GM11168 (cell line): ENCODE data around the gene SETD6.

ENCODE experiments used
- in situ Hi-C: fragments of 300-500 bp; cut with MboI; formaldehyde crosslinking; loops from one replicate; pipeline ENCODE4 v1.12.0; 2022; ENCODE audit warnings: low sequenced_read_pairs; ENCODE audit not compliant: unreplicated experiment

Gene SETD6

GRCh38 chr16:58492735-58493134, 22.6 kb upstream of the SETD6 start:
- in situ Hi-C loops = loop anchor here (5.0 kb wide), 1 partner anchor 160 kb away; no protein-coding TSS in a partner anchor

DNA sequence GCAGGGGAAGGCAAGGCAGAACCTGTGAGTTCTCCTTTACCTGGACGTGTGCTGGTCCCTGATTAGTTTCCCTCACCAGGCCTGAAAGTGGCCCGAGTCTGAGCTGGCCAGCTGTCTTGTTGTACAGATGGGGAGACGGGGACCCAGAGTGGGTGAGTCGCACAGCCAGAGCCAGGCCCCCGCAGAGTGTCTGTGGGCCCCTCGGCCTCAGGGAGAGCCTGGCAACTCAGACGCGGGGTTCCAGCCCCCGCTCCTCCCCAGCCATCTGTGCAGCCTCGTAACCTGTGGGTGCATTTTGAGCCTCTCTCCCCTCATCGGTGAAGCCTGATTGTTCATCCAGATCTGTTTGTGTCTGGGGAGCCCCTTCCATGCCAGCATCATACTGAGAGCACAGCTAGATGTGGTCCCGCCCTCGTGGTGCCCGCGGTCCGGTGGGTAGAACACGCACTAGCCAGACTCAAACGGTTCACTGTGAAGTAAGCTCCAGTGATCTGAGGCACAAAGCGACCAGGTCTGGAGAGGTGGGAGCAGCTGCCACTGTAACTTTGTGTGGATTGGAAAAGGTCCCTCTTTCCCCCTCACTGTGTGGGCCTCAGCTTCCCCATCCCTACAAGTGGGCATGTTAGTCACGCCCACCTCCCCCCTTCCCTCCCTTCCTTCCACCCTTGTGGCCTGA, 21.4 kb upstream of the SETD6 start:
- in situ Hi-C loops = loop anchor here (5.0 kb wide), 1 partner anchor 162 kb away; no protein-coding TSS in a partner anchor

- in situ Hi-C loops = loop anchor here (5.0 kb wide), 1 partner anchor 163 kb away; no protein-coding TSS in a partner anchor
These were observed 20.3 kb upstream of the SETD6 start for GRCh38 chr16:58494981-58495520.

DNA sequence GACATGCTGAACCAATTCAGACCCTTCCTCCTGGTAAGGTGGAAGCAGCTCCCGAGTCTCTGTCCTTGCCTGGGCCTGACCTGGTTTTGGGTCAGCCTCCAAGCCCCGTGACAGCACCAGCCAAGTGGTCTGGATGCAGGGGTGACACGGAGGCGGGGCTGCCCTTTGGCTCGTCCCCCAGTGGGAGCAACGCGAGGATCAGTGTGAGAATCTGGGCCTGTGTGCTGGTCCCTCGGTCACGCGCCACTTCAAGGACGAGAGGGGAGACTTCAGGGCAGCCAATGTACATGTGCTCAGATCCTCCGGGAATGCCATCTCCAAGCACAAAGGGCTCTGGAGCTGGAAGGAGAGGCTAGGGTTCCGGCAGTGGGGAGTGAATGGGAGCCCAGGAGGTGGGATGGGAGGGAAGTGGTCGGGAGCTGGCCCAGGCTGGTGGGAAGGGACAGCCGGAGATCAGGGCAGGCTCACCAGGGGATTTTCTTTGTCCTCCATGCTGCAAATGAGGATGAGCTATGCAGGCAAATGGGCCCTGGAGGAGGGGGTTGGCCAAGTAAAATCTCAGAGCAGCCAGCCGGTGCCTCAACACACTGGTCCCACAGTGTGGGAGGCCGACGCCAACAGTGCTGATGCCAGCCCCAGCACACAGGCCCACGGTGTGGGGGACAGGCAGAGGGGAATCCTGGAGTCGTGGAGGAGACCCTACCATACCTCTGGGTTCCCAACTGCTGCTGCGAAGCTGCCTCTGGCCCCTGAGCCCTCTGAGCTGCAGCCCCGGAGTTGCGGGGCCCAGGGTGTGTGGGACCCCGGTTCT, 19.6 kb upstream of the SETD6 start:
- in situ Hi-C loops = no loop called here

DNA sequence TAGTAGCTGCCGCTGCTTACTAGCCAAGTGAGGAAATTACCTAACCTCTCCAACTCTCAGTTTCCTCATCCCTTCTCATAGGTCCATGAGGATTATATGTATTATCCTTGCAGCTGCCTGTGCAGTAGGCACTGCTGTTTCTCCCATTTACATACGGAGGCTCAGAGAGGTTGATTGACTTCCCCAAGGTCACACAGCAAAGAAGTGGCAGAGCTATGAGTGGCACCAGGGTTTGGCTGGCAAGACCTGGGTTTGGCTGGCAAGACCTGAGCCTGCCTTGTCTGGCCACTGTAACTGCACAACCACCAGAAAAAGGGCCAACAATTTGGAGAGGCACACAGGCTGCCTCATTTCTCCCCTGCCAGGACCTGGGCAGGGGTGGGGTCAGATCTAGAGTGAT, 17.8 kb upstream of the SETD6 start:
- in situ Hi-C loops = no loop called here

- in situ Hi-C loops = no loop called here
These were observed 17.4 kb upstream of the SETD6 start for GRCh38 chr16:58497935-58498334.

DNA sequence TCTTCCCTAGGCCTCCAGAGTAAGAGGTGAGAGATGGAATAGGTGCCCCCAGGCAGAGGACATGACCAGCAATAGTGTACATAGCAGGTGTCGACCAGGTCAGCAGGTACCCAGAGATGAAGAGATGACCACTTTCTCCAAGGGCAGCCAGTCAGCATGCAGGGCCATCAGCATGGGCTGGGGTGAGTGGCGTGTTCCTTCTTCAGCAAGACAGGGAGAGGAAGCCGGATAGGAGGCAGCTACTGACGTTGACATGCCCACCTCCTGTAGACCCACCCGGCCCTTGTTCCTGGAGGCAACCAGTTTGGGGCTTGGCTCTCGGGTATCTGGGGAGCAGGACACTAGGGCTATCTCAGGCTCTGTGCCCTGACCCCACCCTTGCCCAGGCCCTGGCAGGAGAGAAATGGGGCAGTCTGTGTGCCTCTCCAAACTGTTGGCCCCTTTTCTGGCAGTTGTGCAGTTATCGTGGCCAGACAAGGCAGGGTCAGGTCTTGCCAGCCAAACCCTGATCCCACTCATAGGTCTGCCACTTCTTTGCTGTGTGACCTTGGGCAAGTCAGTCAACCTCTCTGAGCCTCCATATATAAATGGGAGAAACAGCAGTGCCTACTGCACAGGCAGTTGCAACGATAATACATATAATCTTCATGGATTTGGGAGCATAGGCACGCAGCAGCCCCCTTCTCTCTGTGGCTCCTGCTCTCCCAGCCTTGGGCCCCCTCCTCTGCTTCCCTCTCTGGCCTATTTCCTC, 16.8 kb upstream of the SETD6 start:
- in situ Hi-C loops = no loop called here

- in situ Hi-C loops = no loop called here
These were observed 16.2 kb upstream of the SETD6 start for GRCh38 chr16:58499092-58499511.

- in situ Hi-C loops = loop anchor here (10.0 kb wide), 1 partner anchor 255 kb away; no protein-coding TSS in a partner anchor
These were observed 15.5 kb upstream of the SETD6 start, which contains the start of gene NDRG4 for GRCh38 chr16:58499615-58500351. NDRG4 (plus strand) TSS chr16:58500143; CDS start chr16:58500249, 106 bp downstream.

DNA sequence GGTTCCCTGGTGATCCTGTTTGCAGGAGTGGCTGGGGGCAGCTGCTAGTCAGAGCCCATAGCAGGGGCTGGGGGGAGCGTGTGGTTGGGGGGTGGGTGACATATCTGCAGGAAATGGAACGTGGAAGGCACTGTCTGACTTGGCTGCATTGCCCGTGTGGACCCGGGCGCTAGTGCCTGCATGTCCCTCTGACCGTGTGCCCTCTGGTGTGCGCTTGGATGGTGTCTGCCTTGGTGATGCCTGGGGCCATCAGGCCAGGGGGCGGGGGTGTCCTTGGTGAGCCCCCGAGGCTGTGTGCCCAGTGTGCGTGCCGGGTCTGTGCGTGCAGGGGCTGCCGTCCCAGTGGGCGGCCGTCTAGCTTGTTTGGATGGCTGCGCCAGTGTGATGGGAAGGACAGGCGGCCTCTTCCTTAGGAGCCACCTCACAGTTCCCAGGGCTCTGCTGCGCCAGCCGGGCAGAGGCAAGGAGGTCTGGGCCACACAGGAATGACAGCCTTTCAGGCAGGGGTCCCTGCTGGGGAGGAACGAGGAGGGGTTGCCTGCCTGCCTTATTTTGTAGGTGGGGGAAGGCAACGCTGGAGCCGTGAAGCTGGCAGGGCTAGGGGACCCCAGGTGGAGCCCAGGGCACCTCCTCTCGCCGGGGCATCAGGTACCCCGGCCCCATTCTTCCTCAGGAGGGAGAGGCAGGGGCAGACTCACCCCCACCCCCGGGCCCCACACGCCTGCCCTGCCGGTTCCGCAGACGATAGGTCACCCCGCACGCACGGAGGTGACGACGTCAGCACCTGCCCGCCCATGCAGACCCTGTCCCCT, 14.7 kb upstream of the SETD6 start:
- in situ Hi-C loops = loop anchor here (10.0 kb wide), 1 partner anchor 254 kb away; no protein-coding TSS in a partner anchor

DNA sequence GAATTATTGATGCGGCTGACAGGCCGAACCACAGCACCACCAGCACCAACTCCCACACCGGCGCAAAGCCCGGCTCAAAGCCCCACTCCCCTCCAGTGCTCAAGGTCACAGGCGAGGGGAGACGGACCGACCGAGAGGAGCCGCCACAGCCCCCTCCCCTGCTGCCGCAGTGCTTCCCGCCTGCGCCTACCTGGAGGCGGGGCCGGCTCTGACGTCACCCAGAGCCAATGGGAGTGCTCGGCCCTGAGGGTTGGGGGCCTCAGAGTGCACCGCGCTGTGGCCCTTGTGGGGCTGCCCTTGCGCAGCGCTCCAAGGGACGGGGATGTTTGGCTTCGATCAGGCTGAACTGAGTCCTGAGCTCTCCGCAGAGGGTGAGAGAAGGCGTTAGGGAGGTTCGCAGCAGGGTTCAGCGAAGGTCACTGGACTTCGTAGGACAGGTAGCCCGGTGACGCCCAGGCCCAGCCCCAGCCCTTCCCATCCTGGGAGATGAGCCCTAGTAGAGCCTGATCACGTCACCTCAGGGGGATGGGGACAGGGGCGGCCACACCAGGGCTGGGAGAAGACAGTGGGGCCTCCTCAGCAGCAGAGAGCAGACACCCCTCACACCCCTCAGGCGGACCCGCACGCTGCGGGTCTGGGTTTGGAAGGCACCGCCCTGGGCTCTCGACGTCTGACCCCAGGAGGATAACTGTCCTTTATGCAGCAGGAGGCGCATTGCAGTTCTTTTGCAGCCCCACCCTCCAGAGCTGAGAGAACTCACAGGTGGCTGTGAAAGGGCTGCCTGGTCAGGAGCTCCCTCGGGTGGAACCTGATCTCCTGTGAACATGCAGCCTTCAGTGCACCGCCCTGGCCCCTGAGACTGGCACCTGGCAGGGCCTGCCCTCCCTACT, 13.8 kb upstream of the SETD6 start:
- in situ Hi-C loops = loop anchor here (10.0 kb wide), 1 partner anchor 253 kb away; no protein-coding TSS in a partner anchor

DNA sequence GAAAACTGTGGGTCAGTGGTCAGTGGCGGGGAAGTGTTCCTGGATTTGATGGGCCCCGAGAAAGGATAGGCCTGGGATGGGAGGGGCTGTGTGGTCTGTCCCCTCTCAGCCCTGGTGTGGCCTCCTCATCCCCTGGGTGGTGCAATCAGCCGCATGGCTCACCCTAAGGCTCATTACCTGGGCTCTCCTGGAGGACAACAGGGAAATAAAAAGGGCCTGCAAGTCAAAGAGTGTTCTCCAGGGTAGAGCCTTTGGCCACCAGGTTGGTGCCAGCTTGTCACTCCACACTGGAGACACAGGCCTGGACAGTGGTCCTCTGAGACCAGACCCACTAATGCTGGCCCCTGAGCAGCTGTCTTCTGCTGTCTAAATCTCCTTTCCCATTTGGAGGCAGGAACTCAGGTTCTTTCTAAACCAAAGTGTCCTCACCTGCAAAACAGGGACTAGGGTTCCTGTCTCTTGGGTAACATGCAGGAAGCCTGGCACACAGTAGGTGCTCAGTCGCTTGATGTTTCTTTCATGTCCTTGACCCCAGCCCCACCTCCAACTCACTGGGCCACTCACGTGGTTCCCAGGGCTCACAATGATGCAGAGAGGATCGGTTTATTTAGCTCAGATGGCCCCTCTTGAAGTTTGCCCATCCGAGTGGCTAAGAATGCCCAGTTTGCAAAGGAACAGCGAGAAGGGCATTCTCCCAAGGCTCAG, 12.9 kb upstream of the SETD6 start:
- in situ Hi-C loops = loop anchor here (10.0 kb wide), 1 partner anchor 252 kb away; no protein-coding TSS in a partner anchor

DNA sequence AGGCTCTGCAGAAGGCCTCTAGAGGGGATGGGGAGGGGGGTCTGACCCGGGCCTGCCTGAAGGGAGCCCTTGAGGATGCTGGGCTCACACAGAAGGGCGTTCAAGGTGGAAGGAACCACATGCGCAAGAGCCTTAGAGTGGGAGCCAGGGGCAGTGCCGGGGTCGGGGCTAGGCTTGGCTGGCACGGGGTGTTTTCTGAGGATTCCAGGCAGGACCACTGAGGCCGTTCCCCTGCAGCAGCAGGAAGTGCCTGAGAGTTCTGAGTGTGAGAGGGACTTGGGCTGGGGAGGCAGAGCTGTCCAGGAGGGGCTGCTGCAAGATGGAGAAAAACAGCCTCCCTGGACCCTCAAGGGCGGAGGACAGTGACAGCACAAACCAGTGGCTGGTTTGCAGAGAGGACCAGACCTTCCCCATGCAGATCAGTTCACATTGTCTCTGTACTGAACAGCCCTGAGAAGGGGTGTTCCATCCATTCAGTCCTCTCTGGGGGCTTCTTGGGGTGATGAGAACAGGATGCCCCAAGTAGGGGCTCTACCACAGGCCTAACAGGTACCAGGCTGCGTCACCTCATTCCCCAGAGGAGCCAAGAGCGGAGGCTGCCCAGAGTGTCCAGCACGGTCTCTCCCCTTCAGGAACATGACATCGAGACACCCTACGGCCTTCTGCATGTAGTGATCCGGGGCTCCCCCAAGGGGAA, 12.0 kb upstream of the SETD6 start:
- in situ Hi-C loops = loop anchor here (10.0 kb wide), 1 partner anchor 251 kb away; no protein-coding TSS in a partner anchor

DNA sequence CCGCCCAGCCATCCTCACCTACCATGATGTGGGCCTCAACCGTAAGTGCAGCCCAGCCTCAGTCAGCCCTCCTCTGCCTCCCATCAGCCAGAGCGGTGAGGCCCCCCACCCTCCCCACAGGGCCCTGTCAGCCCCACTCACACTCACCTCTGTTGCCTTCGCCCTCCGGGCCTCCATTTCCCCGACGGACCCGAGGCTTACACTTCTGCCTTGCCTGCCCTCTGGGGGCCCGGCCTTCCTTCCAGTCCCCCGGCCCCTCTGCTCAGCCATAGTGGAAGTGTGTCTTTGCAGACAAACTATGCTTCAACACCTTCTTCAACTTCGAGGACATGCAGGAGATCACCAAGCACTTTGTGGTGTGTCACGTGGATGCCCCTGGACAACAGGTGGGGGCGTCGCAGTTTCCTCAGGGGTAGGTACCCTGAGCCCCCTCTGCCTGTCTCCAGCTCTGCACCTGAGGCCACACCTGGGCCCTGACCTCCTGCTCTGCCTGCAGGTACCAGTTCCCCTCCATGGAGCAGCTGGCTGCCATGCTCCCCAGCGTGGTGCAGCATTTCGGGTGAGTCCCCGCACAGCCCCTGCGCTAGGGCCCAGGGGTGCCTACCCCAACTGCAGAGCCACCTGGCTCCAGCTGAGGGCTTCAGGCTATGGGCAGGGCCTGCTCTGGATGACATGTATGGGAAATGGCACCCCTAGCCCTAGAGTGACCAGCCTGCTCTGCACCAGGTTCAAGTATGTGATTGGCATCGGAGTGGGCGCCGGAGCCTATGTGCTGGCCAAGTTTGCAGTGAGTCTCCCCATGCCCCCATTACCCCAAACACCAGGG, 11.2 kb upstream of the SETD6 start:
- in situ Hi-C loops = loop anchor here (10.0 kb wide), 1 partner anchor 251 kb away; no protein-coding TSS in a partner anchor
